ENCODE measurements around the gene PER1.

PER1 gene

GRCh38 chr17:8140065-8141029 is 11.9 kb downstream of the PER1 start:
- DNase-seq, result peak in 1 of 2 donors; percentile 18

- peak; percentile 98 for DNase-seq
Observed at GRCh38 chr17:8138672-8139371, 13.4 kb downstream of the PER1 start.

GRCh38 chr17:8138374-8138671 is 13.9 kb downstream of the PER1 start:
- DNase-seq, result no peak

GRCh38 chr17:8137645-8138373 is 14.4 kb downstream of the PER1 start:
- peak in 1 of 2 donors; percentile 18 for DNase-seq

- DNase-seq, result no peak
Observed at GRCh38 chr17:8133941-8134340, 18.3 kb downstream of the PER1 start.

GRCh38 chr17:8133399-8133798 is 18.8 kb downstream of the PER1 start:
- DNase-seq, result no peak

- DNase-seq, result no peak
Observed at GRCh38 chr17:8131844-8132441, 20.3 kb downstream of the PER1 start.

GRCh38 chr17:8128125-8128784 is 23.9 kb downstream of the PER1 start:
- DNase-seq, result no peak

- peak; percentile 53 to 68 for DNase-seq
Observed at GRCh38 chr17:8126491-8127066, 25.6 kb downstream of the PER1 start.

GRCh38 chr17:8125947-8126490 is 26.2 kb downstream of the PER1 start:
- DNase-seq, result no peak

GRCh38 chr17:8125154-8125946 is 26.9 kb downstream of the PER1 start:
- DNase-seq, result peak; percentile 93 to 95

GRCh38 chr17:8124350-8125153 is 27.7 kb downstream of the PER1 start:
- DNase-seq, result peak in 1 of 2 donors; percentile 41

GRCh38 chr17:8123695-8124349 is 28.4 kb downstream of the PER1 start, which contains the start of gene HES7:
TSS of gene HES7 (minus strand) at chr17:8124106. CDS start at chr17:8124084, 22 bp downstream.
- peak in 1 of 2 donors; percentile 20 for DNase-seq

GRCh38 chr17:8122924-8123694 is 29.1 kb downstream of the PER1 start:
- DNase-seq, result peak; percentile 51 to 58

GRCh38 chr17:8122422-8122923 is 29.7 kb downstream of the PER1 start:
- DNase-seq, result peak in 1 of 2 donors; percentile 39

- peak; percentile 56 to 72 for DNase-seq
Observed at GRCh38 chr17:8121681-8122421, 30.4 kb downstream of the PER1 start.

GRCh38 chr17:8121407-8121680 is 30.9 kb downstream of the PER1 start:
- no peak for DNase-seq
